Tibial nerve (tissue), 4 donors: ENCODE results near the gene SORCS2. TPM values are rescaled to one million over a fixed set of nuclear protein-coding genes. Genes with fewer than 3 reads are reported as not detected.

Experiments used
- DNase-seq, 2 donors: peaks; one replicate each; pipeline ENCODE4 v3.0.0-alpha.2; 2019; ENCODE audit warnings: low spot score in 2 of 2
- H3K27ac ChIP-seq, 4 donors: fragments of 200-600 bp; sonication (generic) in 3 of 4; one replicate each; pipeline ENCODE4 v1.5.1; 2017 to 2019; ENCODE audit warnings: mild to moderate bottlenecking in 1 of 4
- H3K27me3 ChIP-seq, 2 donors: fragments of 200-600 bp; sonication (generic) in 1 of 2; one replicate each; pipeline versions ENCODE4 v1.5.1 to v1.6.0; 2017 to 2019
- H3K36me3 ChIP-seq, 3 donors: fragments of 200-600 bp; sonication (generic); one replicate each; pipeline ENCODE4 v1.5.1; 2018 to 2019
- H3K4me1 ChIP-seq, 4 donors: fragments of 200-600 bp; sonication (generic) in 3 of 4; one replicate each; pipeline ENCODE4 v1.5.1; 2017 to 2019
- H3K4me3 ChIP-seq, 4 donors: fragments of 200-600 bp; sonication (generic) in 3 of 4; one replicate each; pipeline ENCODE4 v1.5.1; 2017 to 2019; ENCODE audit warnings: mild to moderate bottlenecking in 1 of 4, moderate library complexity in 1 of 4
- H3K9me3 ChIP-seq, 4 donors: fragments of 200-600 bp; sonication (generic) in 3 of 4; one replicate each; pipeline ENCODE4 v1.5.1; 2017 to 2019
- CTCF ChIP-seq, 5 experiments: fragments of 200-600 bp in 3 of 5; fragments of 450-650 bp in 2 of 5; sonication (generic) in 3 of 5; IDR thresholded peaks; one replicate each; pipeline ENCODE4 v1.5.1; 2016 to 2019; ENCODE audit warnings: antibody characterized with exemption in 5 of 5, mild to moderate bottlenecking in 3 of 5, moderate library complexity in 2 of 5
- EP300 ChIP-seq, 2 donors: sonication (generic); formaldehyde crosslinking; IDR thresholded peaks; one replicate each; pipeline ENCODE4 v1.6.1; 2017; ENCODE audit warnings: antibody characterized with exemption in 2 of 2, mild to moderate bottlenecking in 1 of 2
- POLR2A ChIP-seq, 2 donors: fragments of 450-650 bp; IDR thresholded peaks; one replicate each; pipeline ENCODE4 v1.6.1; 2017; ENCODE audit warnings: antibody characterized with exemption in 2 of 2, mild to moderate bottlenecking in 2 of 2, moderate library complexity in 2 of 2
- WGBS, 2 donors: methylation state at CpG; one replicate each; pipeline ENCODE4 v1.1.5; 2018; 5-methylcytosine and 5-hydroxymethylcytosine counted together
- total RNA-seq, 4 donors: library from RNA; depleted of rRNA; stranded (reverse); fragments of >200 nt; gene quantifications; one replicate each; pipeline ENCODE4 v1.1.0, GENCODE V29; 2016

Gene SORCS2
- total RNA-seq, 4 donors from 2014 or later, result 15.6 to 48.9 (median 38.3) TPM

GRCh38 chr4:7289589-7289988 lies 97.3 kb downstream of the SORCS2 start:
- 73 to 78% methylated on average over 15 of the region's 15 CpGs for WGBS, 2 donors
- DNase-seq, result no peak
- TF ChIP-seq EP300 (IDR thresholded peaks at IDR 0.05), result no peak
- TF ChIP-seq POLR2A (IDR thresholded peaks at IDR 0.05), result no peak
- TF ChIP-seq CTCF (IDR thresholded peaks at IDR 0.05), result no peak

GRCh38 chr4:7291372-7292114 lies 99.2 kb downstream of the SORCS2 start:
- Histone ChIP-seq H3K4me3 (no peak overlapping the region), H3K36me3 (no peaks in the 10 kb centered on the region), H3K27me3 (no peaks in the 10 kb centered on the region), H3K27ac (peak overlapping the region in 3 of 4 donors; percentile 42 to 77 (median 64)), H3K4me1 (peaks cover 0 to 47% (median 6%) of the 10 kb centered on the region in 4 donors), H3K9me3 (no peaks in the 10 kb centered on the region)
- DNase-seq, result peak; percentile 53
- WGBS, 2 donors, result 30 to 31% methylated on average over 14 to 16 of the region's 19 CpGs
- TF ChIP-seq POLR2A (IDR thresholded peaks at IDR 0.05), result no peak
- peak in 1 of 2 donors; percentile 53 for TF ChIP-seq EP300 (IDR thresholded peaks at IDR 0.05)
- TF ChIP-seq CTCF (IDR thresholded peaks at IDR 0.05), result no peak

More at GRCh38 chr4:7289589-7289988, 97.3 kb downstream of the SORCS2 start:
- H3K4me3 ChIP-seq, result no peak overlapping the region
- no peaks in the 10 kb centered on the region for H3K36me3 ChIP-seq
- peaks cover 0 to 45% (median 0%) of the 10 kb centered on the region in 4 donors for H3K4me1 ChIP-seq
- H3K27ac ChIP-seq, result no peak overlapping the region
- no peaks in the 10 kb centered on the region for H3K27me3 ChIP-seq
- H3K9me3 ChIP-seq, result no peaks in the 10 kb centered on the region

GRCh38 chr4:7293703-7294102 lies 101.4 kb downstream of the SORCS2 start:
- Histone ChIP-seq H3K4me1 (peaks cover 0 to 51% (median 16%) of the 10 kb centered on the region in 4 donors), H3K9me3 (no peaks in the 10 kb centered on the region), H3K27ac (peak overlapping the region in 1 of 4 donors; percentile 65), H3K36me3 (no peaks in the 10 kb centered on the region), H3K27me3 (no peaks in the 10 kb centered on the region), H3K4me3 (no peak overlapping the region)
- 86 to 94% methylated on average over 11 of the region's 11 CpGs for WGBS, 2 donors
- no peak for TF ChIP-seq EP300 (IDR thresholded peaks at IDR 0.05)
- no peak for TF ChIP-seq CTCF (IDR thresholded peaks at IDR 0.05)
- TF ChIP-seq POLR2A (IDR thresholded peaks at IDR 0.05), result no peak
- DNase-seq, result no peak

- Histone ChIP-seq H3K4me1 (peaks cover 0 to 57% (median 17%) of the 10 kb centered on the region in 4 donors), H3K4me3 (no peak overlapping the region), H3K36me3 (no peaks in the 10 kb centered on the region), H3K27me3 (no peaks in the 10 kb centered on the region), H3K27ac (peak overlapping the region in 1 of 4 donors; percentile 65), H3K9me3 (no peaks in the 10 kb centered on the region)
- WGBS, 2 donors, result 61 to 72% methylated on average over 7 of the region's 7 CpGs
- no peak for DNase-seq
- TF ChIP-seq CTCF (IDR thresholded peaks at IDR 0.05), result no peak
- no peak for TF ChIP-seq POLR2A (IDR thresholded peaks at IDR 0.05)
- TF ChIP-seq EP300 (IDR thresholded peaks at IDR 0.05), result no peak
These were observed 101.9 kb downstream of the SORCS2 start for GRCh38 chr4:7294176-7294756.
